Measurements from ENCODE around the gene TINAGL1.
"Not testable (repeated sequence)": the region's sequence is repeated elsewhere in the genome, so short reads cannot be mapped to it uniquely, and the experiment has no call there.

Gene TINAGL1

GRCh38 chr1:31580513-31580870 is 4.2 kb downstream of the TINAGL1 start:
- Histone ChIP-seq H3K4me2 (ENCODE audit: low read length) (no peak overlapping the region), H3K9ac (ENCODE audit: low read depth, low read length) (no peak overlapping the region), H3K4me1 (ENCODE audit: control insufficient read depth, insufficient read depth, low read length) (peaks cover 41% of the 10 kb centered on the region), H3K36me3 (ENCODE audit: insufficient read depth, low read length) (no peaks in the 10 kb centered on the region), H3K4me3 (ENCODE audit: low read length) (no peak overlapping the region), H3K27me3 (ENCODE audit: control insufficient read depth, insufficient read depth, low read length) (no peaks in the 10 kb centered on the region), H3K9me3 (replicated peaks; ENCODE audit: low read length) (no peaks in the 10 kb centered on the region)

- Histone ChIP-seq H3K36me3 (ENCODE audit: insufficient read depth, low read length) (no peaks in the 10 kb centered on the region), H3K27me3 (ENCODE audit: control insufficient read depth, insufficient read depth, low read length) (no peaks in the 10 kb centered on the region), H3K4me1 (ENCODE audit: control insufficient read depth, insufficient read depth, low read length) (peaks cover 36% of the 10 kb centered on the region), H3K9ac (ENCODE audit: low read depth, low read length) (no peak overlapping the region), H3K4me3 (ENCODE audit: low read length) (no peak overlapping the region), H3K4me2 (ENCODE audit: low read length) (no peak overlapping the region), H3K9me3 (replicated peaks; ENCODE audit: low read length) (no peaks in the 10 kb centered on the region)
Observed at GRCh38 chr1:31580891-31581603, 4.7 kb downstream of the TINAGL1 start.

- Histone ChIP-seq H3K9me3 (replicated peaks; ENCODE audit: low read length) (no peaks in the 10 kb centered on the region), H3K27me3 (ENCODE audit: control insufficient read depth, insufficient read depth, low read length) (no peaks in the 10 kb centered on the region), H3K36me3 (ENCODE audit: insufficient read depth, low read length) (no peaks in the 10 kb centered on the region), H3K4me3 (ENCODE audit: low read length) (no peak overlapping the region), H3K4me2 (ENCODE audit: low read length) (no peak overlapping the region), H3K9ac (ENCODE audit: low read depth, low read length) (no peak overlapping the region), H3K4me1 (ENCODE audit: control insufficient read depth, insufficient read depth, low read length) (peaks cover 28% of the 10 kb centered on the region)
Observed at GRCh38 chr1:31581821-31582810, 5.8 kb downstream of the TINAGL1 start.

- H3K4me2 ChIP-seq (ENCODE audit: low read length), result no peak overlapping the region
- no peaks in the 10 kb centered on the region for H3K27me3 ChIP-seq (ENCODE audit: control insufficient read depth, insufficient read depth, low read length)
- H3K4me3 ChIP-seq (ENCODE audit: low read length), result no peak overlapping the region
- H3K9ac ChIP-seq (ENCODE audit: low read depth, low read length), result no peak overlapping the region
- H3K36me3 ChIP-seq (ENCODE audit: insufficient read depth, low read length), result no peaks in the 10 kb centered on the region
- H3K9me3 ChIP-seq (replicated peaks; ENCODE audit: low read length), result no peaks in the 10 kb centered on the region
- peaks cover 33% of the 10 kb centered on the region for H3K4me1 ChIP-seq (ENCODE audit: control insufficient read depth, insufficient read depth, low read length)
Observed at GRCh38 chr1:31583082-31583994, 7.0 kb downstream of the TINAGL1 start.

GRCh38 chr1:31583995-31584868 is 7.9 kb downstream of the TINAGL1 start:
- Histone ChIP-seq H3K4me1 (ENCODE audit: control insufficient read depth, insufficient read depth, low read length) (peaks cover 42% of the 10 kb centered on the region), H3K27me3 (ENCODE audit: control insufficient read depth, insufficient read depth, low read length) (no peaks in the 10 kb centered on the region), H3K4me3 (ENCODE audit: low read length) (no peak overlapping the region), H3K9me3 (replicated peaks; ENCODE audit: low read length) (no peaks in the 10 kb centered on the region), H3K9ac (ENCODE audit: low read depth, low read length) (no peak overlapping the region), H3K4me2 (ENCODE audit: low read length) (no peak overlapping the region), H3K36me3 (ENCODE audit: insufficient read depth, low read length) (no peaks in the 10 kb centered on the region)

- no peaks in the 10 kb centered on the region for H3K9me3 ChIP-seq (replicated peaks; ENCODE audit: low read length)
- H3K4me3 ChIP-seq (ENCODE audit: low read length), result no peak overlapping the region
- no peaks in the 10 kb centered on the region for H3K27me3 ChIP-seq (ENCODE audit: control insufficient read depth, insufficient read depth, low read length)
- peaks cover 43% of the 10 kb centered on the region for H3K4me1 ChIP-seq (ENCODE audit: control insufficient read depth, insufficient read depth, low read length)
- H3K36me3 ChIP-seq (ENCODE audit: insufficient read depth, low read length), result no peaks in the 10 kb centered on the region
- H3K4me2 ChIP-seq (ENCODE audit: low read length), result no peak overlapping the region
- H3K9ac ChIP-seq (ENCODE audit: low read depth, low read length), result no peak overlapping the region
Observed at GRCh38 chr1:31584869-31585735, 8.8 kb downstream of the TINAGL1 start.

- H3K9me3 ChIP-seq (replicated peaks; ENCODE audit: low read length), result no peaks in the 10 kb centered on the region
- H3K4me3 ChIP-seq (ENCODE audit: low read length), result no peak overlapping the region
- no peak overlapping the region for H3K4me2 ChIP-seq (ENCODE audit: low read length)
- no peak overlapping the region for H3K9ac ChIP-seq (ENCODE audit: low read depth, low read length)
- peaks cover 43% of the 10 kb centered on the region for H3K4me1 ChIP-seq (ENCODE audit: control insufficient read depth, insufficient read depth, low read length)
- no peaks in the 10 kb centered on the region for H3K36me3 ChIP-seq (ENCODE audit: insufficient read depth, low read length)
- H3K27me3 ChIP-seq (ENCODE audit: control insufficient read depth, insufficient read depth, low read length), result no peaks in the 10 kb centered on the region
Observed at GRCh38 chr1:31585736-31586365, 9.5 kb downstream of the TINAGL1 start.

- H3K4me2 ChIP-seq (ENCODE audit: low read length), result no peak overlapping the region
- no peaks in the 10 kb centered on the region for H3K9me3 ChIP-seq (replicated peaks; ENCODE audit: low read length)
- H3K4me3 ChIP-seq (ENCODE audit: low read length), result no peak overlapping the region
- H3K27me3 ChIP-seq (ENCODE audit: control insufficient read depth, insufficient read depth, low read length), result no peaks in the 10 kb centered on the region
- H3K4me1 ChIP-seq (ENCODE audit: control insufficient read depth, insufficient read depth, low read length), result peaks cover 39% of the 10 kb centered on the region
- no peaks in the 10 kb centered on the region for H3K36me3 ChIP-seq (ENCODE audit: insufficient read depth, low read length)
- no peak overlapping the region for H3K9ac ChIP-seq (ENCODE audit: low read depth, low read length)
Observed at GRCh38 chr1:31586376-31587327, 10.3 kb downstream of the TINAGL1 start.

GRCh38 chr1:31587328-31587699 is 11.0 kb downstream of the TINAGL1 start:
- peaks cover 37% of the 10 kb centered on the region for H3K4me1 ChIP-seq (ENCODE audit: control insufficient read depth, insufficient read depth, low read length)
- H3K9ac ChIP-seq (ENCODE audit: low read depth, low read length); H3K36me3 ChIP-seq (ENCODE audit: insufficient read depth, low read length); H3K9me3 ChIP-seq (replicated peaks; ENCODE audit: low read length); H3K4me2 ChIP-seq (ENCODE audit: low read length); H3K4me3 ChIP-seq (ENCODE audit: low read length); H3K27me3 ChIP-seq (ENCODE audit: control insufficient read depth, insufficient read depth, low read length): not testable (repeated sequence)

Measured in skeletal muscle satellite cell (primary cell).